ENCODE results near the gene NR4A3. TPM values are rescaled to one million over a fixed set of nuclear protein-coding genes. Genes with fewer than 3 reads are reported as not detected.

Gene NR4A3
- total and polyA plus RNA-seq, 2 of the 13 experiments (the other 11 are each of a cell fraction or from before 2014, with no cell fraction given) = 0.02 to 0.09 TPM

DNA sequence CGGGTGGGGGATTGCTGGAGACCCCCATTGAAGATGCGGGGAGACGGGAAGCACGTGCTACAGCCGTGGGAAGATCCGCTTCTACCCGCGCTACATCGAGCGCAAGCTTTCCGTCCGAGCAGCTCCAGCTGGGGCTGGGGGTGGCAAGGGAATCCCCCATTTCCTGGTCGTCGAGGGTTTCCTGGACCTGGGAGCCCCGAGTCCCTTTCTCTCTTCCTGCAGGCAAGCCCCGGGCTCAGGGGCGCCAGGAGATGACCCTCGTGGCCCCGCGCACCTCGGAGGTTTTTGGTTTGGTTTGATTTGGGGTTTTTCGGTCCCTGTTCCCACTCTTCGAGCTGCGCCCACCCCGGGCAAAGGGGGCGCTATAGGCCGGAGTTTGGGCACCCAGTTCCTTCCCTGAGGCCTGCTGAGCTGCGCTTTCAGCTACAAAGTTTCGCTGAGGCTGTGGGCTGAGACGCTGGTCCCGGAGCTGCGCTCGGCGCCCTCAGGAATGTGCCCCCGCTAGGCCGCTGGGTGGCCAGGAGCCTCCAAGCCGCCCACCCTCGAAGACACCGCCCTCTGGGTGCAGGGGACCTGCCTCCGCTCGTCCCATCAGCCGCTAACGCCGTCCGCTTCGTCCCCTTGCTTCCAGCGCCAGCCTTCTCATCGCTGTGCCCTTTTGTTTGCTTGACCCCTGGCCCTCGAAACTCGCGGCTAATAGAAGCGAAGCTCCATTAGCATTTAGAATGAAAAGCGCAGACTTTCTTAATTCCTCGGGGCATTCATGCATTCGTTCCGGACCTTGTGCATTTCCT, 2.9 kb downstream of the NR4A3 start (continued):
- TF ChIP-seq SIX1 (CRISPR knock-in tag; IDR thresholded peaks at IDR 0.05; ENCODE audit: borderline replicate concordance) (no peak), POLR2A (IDR thresholded peaks at IDR 0.05; ENCODE audit: insufficient read depth in 1 of 2, low read depth in 2 of 2, low read length in 2 of 2) (no peak), CERS6 (CRISPR knock-in tag; IDR thresholded peaks at IDR 0.05) (no peak), SOX6 (IDR thresholded peaks at IDR 0.05) (no peak), SOX6 (CRISPR knock-in tag; IDR thresholded peaks at IDR 0.05) (peak; percentile 16; the same call in 1 of the 2 replicates), ZFP90 (CRISPR knock-in tag; IDR thresholded peaks at IDR 0.05; ENCODE audit: borderline replicate concordance) (no peak), ZNF331 (CRISPR knock-in tag; IDR thresholded peaks at IDR 0.05) (no peak), REXO4 (CRISPR knock-in tag; IDR thresholded peaks at IDR 0.05; ENCODE audit: borderline replicate concordance) (no peak), ESRRA (CRISPR knock-in tag; IDR thresholded peaks at IDR 0.05; ENCODE audit: low read depth) (no peak), CSRNP1 (CRISPR knock-in tag; IDR thresholded peaks at IDR 0.05) (no peak), ZNF597 (CRISPR knock-in tag; IDR thresholded peaks at IDR 0.05) (no peak), GTF3A (CRISPR knock-in tag; conservative IDR thresholded peaks at IDR 0.05) (no peak), MYNN (CRISPR knock-in tag; IDR thresholded peaks at IDR 0.05; ENCODE audit: low read depth) (no peak), NCOA5 (CRISPR knock-in tag; IDR thresholded peaks at IDR 0.05) (no peak), U2AF2 (IDR thresholded peaks at IDR 0.05; ENCODE audit: low read depth, low read length) (no peak), ETV6 (CRISPR knock-in tag; conservative IDR thresholded peaks at IDR 0.05) (no peak), CEBPZ (IDR thresholded peaks at IDR 0.05; ENCODE audit: low read length) (no peak), HNRNPH1 (optimal IDR thresholded peaks at IDR 0.05; ENCODE audit: low read depth, low read length) (no peak), ZFP62 (CRISPR knock-in tag; IDR thresholded peaks at IDR 0.05) (no peak), ZNF451 (CRISPR knock-in tag; IDR thresholded peaks at IDR 0.05) (no peak), CC2D1A (CRISPR knock-in tag; IDR thresholded peaks at IDR 0.05) (no peak), SRY (CRISPR knock-in tag; IDR thresholded peaks at IDR 0.05) (no peak)
- TF ChIP-seq, protein P1, sequence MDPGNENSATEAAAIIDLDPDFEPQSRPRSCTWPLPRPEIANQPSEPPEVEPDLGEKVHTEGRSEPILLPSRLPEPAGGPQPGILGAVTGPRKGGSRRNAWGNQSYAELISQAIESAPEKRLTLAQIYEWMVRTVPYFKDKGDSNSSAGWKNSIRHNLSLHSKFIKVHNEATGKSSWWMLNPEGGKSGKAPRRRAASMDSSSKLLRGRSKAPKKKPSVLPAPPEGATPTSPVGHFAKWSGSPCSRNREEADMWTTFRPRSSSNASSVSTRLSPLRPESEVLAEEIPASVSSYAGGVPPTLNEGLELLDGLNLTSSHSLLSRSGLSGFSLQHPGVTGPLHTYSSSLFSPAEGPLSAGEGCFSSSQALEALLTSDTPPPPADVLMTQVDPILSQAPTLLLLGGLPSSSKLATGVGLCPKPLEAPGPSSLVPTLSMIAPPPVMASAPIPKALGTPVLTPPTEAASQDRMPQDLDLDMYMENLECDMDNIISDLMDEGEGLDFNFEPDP (CRISPR knock-in tag; conservative IDR thresholded peaks at IDR 0.05) = no peak

All from HepG2 (cell line).